Fibroblast of lung (primary cell): ENCODE measurements around the gene RACGAP1.

Experiments
- EZH2 ChIP-seq: IDR thresholded peaks from 2 replicates; pipeline ENCODE4 v1.5.1; 2012; ENCODE audit warnings: low read length, control low read depth, mild to moderate bottlenecking; ENCODE audit errors: missing control alignments
- TF ChIP-seq, protein P1 (sequence below), 2 donors: IDR thresholded peaks in 1 of 2; conservative IDR thresholded peaks in 1 of 2; 1 replicate in 1 of 2; 2 replicates in 1 of 2; pipeline ENCODE4 v1.5.1; 2011 to 2012; ENCODE audit warnings: low read length in 2 of 2, control low read depth in 1 of 2, inconsistent platforms in 1 of 2, low read depth in 1 of 2, mild to moderate bottlenecking in 1 of 2

DNA sequence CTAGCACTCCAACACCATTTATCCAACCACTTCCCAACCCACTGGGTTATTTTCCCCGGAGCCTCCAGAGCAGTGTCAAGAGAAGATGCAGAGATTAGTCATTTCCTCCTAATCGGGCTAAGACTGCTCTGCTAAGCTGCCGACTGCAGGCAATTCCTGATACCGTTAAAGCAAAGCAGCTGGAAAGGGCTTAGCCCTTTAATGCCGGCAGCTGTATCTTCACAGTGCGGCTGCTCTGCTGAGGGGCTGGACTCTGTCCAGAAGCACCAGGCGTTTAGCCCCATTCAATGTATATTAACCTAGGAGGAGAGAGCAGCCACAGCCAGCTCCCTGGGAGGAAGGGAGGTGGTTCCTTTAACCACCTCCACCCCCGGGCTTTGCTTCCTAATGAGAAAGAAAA lies 41.4 kb downstream of the RACGAP1 start:
- TF ChIP-seq, protein P1, sequence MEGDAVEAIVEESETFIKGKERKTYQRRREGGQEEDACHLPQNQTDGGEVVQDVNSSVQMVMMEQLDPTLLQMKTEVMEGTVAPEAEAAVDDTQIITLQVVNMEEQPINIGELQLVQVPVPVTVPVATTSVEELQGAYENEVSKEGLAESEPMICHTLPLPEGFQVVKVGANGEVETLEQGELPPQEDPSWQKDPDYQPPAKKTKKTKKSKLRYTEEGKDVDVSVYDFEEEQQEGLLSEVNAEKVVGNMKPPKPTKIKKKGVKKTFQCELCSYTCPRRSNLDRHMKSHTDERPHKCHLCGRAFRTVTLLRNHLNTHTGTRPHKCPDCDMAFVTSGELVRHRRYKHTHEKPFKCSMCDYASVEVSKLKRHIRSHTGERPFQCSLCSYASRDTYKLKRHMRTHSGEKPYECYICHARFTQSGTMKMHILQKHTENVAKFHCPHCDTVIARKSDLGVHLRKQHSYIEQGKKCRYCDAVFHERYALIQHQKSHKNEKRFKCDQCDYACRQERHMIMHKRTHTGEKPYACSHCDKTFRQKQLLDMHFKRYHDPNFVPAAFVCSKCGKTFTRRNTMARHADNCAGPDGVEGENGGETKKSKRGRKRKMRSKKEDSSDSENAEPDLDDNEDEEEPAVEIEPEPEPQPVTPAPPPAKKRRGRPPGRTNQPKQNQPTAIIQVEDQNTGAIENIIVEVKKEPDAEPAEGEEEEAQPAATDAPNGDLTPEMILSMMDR (conservative IDR thresholded peaks at IDR 0.05 in 1 of 2, IDR thresholded peaks at IDR 0.05 in 1 of 2; ENCODE audit: low read depth in 1 of 2, low read length in 2 of 2), result no peak
- no peak for TF ChIP-seq EZH2
